Frontal cortex (tissue), 4 donors: ENCODE results near the gene JCAD. TPM values are rescaled to one million over a fixed set of nuclear protein-coding genes. Genes with fewer than 3 reads are reported as not detected.
"Not testable (repeated sequence)": the region's sequence is repeated elsewhere in the genome, so short reads cannot be mapped to it uniquely, and the experiment has no call there.

Experiments used
- DNase-seq, 2 donors: peaks; one replicate each; pipeline ENCODE4 v3.0.0; 2012; ENCODE audit warnings: low spot score in 2 of 2
- FAIRE-seq: peaks from 2 replicates; lab custom pipeline; 2012; peaks lifted over from hg19 to GRCh38; lab: Jason Lieb, UNC
- total RNA-seq: library from RNA; depleted of rRNA; stranded (reverse); fragments of >200 nt; gene quantifications from one replicate; pipeline ENCODE4 v1.2.3, GENCODE V29; 2014
- donor health status: control.
- donor health status: control.
- donor health status: control.

JCAD gene
- total RNA-seq: 10.2 TPM

- DNase-seq: peak; percentile 68 to 70
- no peak for FAIRE-seq
Observed at GRCh38 chr10:30059209-30060107, at the start of gene JCAD. Gene JCAD, minus strand, starts transcription at chr10:30059586. Its CDS starts 11,774 bp downstream, at chr10:30047812.

- no peak for FAIRE-seq
- DNase-seq: no peak
Observed at GRCh38 chr10:30106987-30107386, 47.6 kb upstream of the JCAD start.

- FAIRE-seq: no peak
Observed at GRCh38 chr10:30103595-30104320, 44.4 kb upstream of the JCAD start.

GRCh38 chr10:30099706-30100105, 40.3 kb upstream of the JCAD start:
- FAIRE-seq: not testable (repeated sequence)

More at GRCh38 chr10:30103595-30104320, 44.4 kb upstream of the JCAD start:
- no peak for DNase-seq

GRCh38 chr10:30099101-30099500, 39.7 kb upstream of the JCAD start:
- DNase-seq (no peak), FAIRE-seq (no peak)

More at GRCh38 chr10:30099706-30100105, 40.3 kb upstream of the JCAD start:
- DNase-seq: not testable (repeated sequence)

- FAIRE-seq (no peak), DNase-seq (no peak)
Observed at GRCh38 chr10:30098629-30099028, 39.2 kb upstream of the JCAD start.

GRCh38 chr10:30096564-30096963, 37.2 kb upstream of the JCAD start:
- FAIRE-seq: no peak

GRCh38 chr10:30095631-30096422, 36.4 kb upstream of the JCAD start:
- no peak for FAIRE-seq
- no peak for DNase-seq

More at GRCh38 chr10:30096564-30096963, 37.2 kb upstream of the JCAD start:
- DNase-seq: no peak

GRCh38 chr10:30094601-30095000, 35.2 kb upstream of the JCAD start:
- FAIRE-seq (no peak), DNase-seq (no peak)

- no peak for FAIRE-seq
- no peak for DNase-seq
Observed at GRCh38 chr10:30093303-30093950, 34.0 kb upstream of the JCAD start.

- FAIRE-seq: no peak
- no peak for DNase-seq
Observed at GRCh38 chr10:30092151-30092790, 32.9 kb upstream of the JCAD start.

GRCh38 chr10:30091136-30091535, 31.8 kb upstream of the JCAD start:
- FAIRE-seq: no peak
- no peak for DNase-seq

GRCh38 chr10:30088178-30088577, 28.8 kb upstream of the JCAD start:
- no peak for FAIRE-seq
- DNase-seq: no peak

- FAIRE-seq (no peak), DNase-seq (no peak)
Observed at GRCh38 chr10:30083934-30084333, 24.5 kb upstream of the JCAD start.

GRCh38 chr10:30081182-30081581, 21.8 kb upstream of the JCAD start:
- FAIRE-seq: no peak
- no peak for DNase-seq

- no peak for FAIRE-seq
- DNase-seq: no peak
Observed at GRCh38 chr10:30080161-30080560, 20.8 kb upstream of the JCAD start.

GRCh38 chr10:30079408-30079807, 20.0 kb upstream of the JCAD start:
- FAIRE-seq (no peak), DNase-seq (no peak)

- FAIRE-seq: no peak
- DNase-seq: no peak
Observed at GRCh38 chr10:30075481-30075880, 16.1 kb upstream of the JCAD start.

- DNase-seq (no peak), FAIRE-seq (no peak)
Observed at GRCh38 chr10:30074933-30075332, 15.5 kb upstream of the JCAD start.
